Panc1 (cell line): Measurements from ENCODE around the gene SPCS2.

Source experiments
- POLR2AphosphoS5 ChIP-seq: IDR thresholded peaks from 2 replicates; pipeline ENCODE4 v1.6.1; 2012; ENCODE audit warnings: mild to moderate bottlenecking, low read depth, low read length, moderate library complexity
- SIN3A ChIP-seq: IDR thresholded peaks from 2 replicates; pipeline ENCODE4 v1.6.1; 2012; ENCODE audit warnings: low read depth, mild to moderate bottlenecking, low read length, moderate library complexity, borderline replicate concordance; ENCODE audit not compliant: insufficient read depth
- TF ChIP-seq, protein P1 (sequence below): fragments of 450-650 bp; IDR thresholded peaks from 2 replicates; pipeline ENCODE4 v1.5.1; 2017; ENCODE audit warnings: mild to moderate bottlenecking
- TF ChIP-seq, protein P2 (sequence below), 2 experiments: IDR thresholded peaks; 2 replicates each; pipeline ENCODE4 v1.6.1; 2011 to 2012; ENCODE audit warnings: low read depth in 2 of 2, control low read depth in 1 of 2, low read length in 1 of 2, mild to moderate bottlenecking in 1 of 2, moderate library complexity in 1 of 2; ENCODE audit not compliant: insufficient read depth in 1 of 2

DNA sequence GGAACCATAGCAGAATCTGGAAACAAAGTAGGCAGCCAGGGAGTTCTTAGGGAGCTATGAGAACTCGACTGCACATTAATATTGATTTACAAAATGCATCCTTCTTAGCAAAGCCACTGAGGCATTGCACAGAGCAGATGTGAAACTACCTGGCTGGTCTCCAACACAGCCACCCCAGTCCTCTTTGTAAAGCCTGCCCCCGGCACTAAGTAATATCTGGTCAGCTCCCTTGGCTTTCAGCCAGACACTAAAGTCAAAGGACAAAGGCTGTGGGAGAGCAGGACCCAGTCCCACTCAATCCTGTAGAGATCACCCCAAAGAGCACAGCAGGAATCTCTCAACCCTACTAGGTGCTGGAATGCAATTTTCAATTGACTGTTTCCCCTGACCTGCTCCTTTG lies 13.0 kb upstream of the SPCS2 start:
- TF ChIP-seq, protein P1, sequence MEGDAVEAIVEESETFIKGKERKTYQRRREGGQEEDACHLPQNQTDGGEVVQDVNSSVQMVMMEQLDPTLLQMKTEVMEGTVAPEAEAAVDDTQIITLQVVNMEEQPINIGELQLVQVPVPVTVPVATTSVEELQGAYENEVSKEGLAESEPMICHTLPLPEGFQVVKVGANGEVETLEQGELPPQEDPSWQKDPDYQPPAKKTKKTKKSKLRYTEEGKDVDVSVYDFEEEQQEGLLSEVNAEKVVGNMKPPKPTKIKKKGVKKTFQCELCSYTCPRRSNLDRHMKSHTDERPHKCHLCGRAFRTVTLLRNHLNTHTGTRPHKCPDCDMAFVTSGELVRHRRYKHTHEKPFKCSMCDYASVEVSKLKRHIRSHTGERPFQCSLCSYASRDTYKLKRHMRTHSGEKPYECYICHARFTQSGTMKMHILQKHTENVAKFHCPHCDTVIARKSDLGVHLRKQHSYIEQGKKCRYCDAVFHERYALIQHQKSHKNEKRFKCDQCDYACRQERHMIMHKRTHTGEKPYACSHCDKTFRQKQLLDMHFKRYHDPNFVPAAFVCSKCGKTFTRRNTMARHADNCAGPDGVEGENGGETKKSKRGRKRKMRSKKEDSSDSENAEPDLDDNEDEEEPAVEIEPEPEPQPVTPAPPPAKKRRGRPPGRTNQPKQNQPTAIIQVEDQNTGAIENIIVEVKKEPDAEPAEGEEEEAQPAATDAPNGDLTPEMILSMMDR, result no peak
- TF ChIP-seq POLR2AphosphoS5 (no peak), SIN3A (no peak)
- TF ChIP-seq, protein P2, sequence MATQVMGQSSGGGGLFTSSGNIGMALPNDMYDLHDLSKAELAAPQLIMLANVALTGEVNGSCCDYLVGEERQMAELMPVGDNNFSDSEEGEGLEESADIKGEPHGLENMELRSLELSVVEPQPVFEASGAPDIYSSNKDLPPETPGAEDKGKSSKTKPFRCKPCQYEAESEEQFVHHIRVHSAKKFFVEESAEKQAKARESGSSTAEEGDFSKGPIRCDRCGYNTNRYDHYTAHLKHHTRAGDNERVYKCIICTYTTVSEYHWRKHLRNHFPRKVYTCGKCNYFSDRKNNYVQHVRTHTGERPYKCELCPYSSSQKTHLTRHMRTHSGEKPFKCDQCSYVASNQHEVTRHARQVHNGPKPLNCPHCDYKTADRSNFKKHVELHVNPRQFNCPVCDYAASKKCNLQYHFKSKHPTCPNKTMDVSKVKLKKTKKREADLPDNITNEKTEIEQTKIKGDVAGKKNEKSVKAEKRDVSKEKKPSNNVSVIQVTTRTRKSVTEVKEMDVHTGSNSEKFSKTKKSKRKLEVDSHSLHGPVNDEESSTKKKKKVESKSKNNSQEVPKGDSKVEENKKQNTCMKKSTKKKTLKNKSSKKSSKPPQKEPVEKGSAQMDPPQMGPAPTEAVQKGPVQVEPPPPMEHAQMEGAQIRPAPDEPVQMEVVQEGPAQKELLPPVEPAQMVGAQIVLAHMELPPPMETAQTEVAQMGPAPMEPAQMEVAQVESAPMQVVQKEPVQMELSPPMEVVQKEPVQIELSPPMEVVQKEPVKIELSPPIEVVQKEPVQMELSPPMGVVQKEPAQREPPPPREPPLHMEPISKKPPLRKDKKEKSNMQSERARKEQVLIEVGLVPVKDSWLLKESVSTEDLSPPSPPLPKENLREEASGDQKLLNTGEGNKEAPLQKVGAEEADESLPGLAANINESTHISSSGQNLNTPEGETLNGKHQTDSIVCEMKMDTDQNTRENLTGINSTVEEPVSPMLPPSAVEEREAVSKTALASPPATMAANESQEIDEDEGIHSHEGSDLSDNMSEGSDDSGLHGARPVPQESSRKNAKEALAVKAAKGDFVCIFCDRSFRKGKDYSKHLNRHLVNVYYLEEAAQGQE (IDR thresholded peaks at IDR 0.05; ENCODE audit: insufficient read depth in 1 of 2, low read depth in 2 of 2, low read length in 1 of 2), result no peak
